ENCODE measurements around the gene ARL15.

- TF ChIP-seq ATF3 (IDR thresholded peaks at IDR 0.05; ENCODE audit: insufficient read depth, low read depth, low read length): no peak
- TF ChIP-seq CTCF (IDR thresholded peaks at IDR 0.05; ENCODE audit: control extremely low read depth in 1 of 3, insufficient read depth in 1 of 3, low read depth in 1 of 3, low read length in 3 of 3): no peak
- TF ChIP-seq POLR2A (IDR thresholded peaks at IDR 0.05; ENCODE audit: control extremely low read depth in 1 of 2, low read depth in 2 of 2, low read length in 2 of 2): no peak
- no peak for TF ChIP-seq POU5F1 (IDR thresholded peaks at IDR 0.05; ENCODE audit: low read depth, low read length)
- TF ChIP-seq EZH2 (IDR thresholded peaks at IDR 0.05; ENCODE audit: low read depth, low read length, severe bottlenecking): no peak
- TF ChIP-seq SIN3A (conservative IDR thresholded peaks at IDR 0.05 in 1 of 2, IDR thresholded peaks at IDR 0.05 in 1 of 2; ENCODE audit: low read depth in 1 of 2, low read length in 2 of 2): no peak
- TF ChIP-seq TCF12 (IDR thresholded peaks at IDR 0.05; ENCODE audit: low read depth, low read length): no peak
These were observed 348.1 kb downstream of the ARL15 start for GRCh38 chr5:53962306-53962705.

Measured in H1 (cell line).